GM18526 (cell line): Measurements from ENCODE around the gene HSPBAP1.

ENCODE experiments used
- POLR2A ChIP-seq: IDR thresholded peaks from 3 replicates; pipeline ENCODE4 v1.6.1; 2011; ENCODE audit not compliant: insufficient read length; ENCODE audit errors: extremely low read depth

HSPBAP1 gene

DNA sequence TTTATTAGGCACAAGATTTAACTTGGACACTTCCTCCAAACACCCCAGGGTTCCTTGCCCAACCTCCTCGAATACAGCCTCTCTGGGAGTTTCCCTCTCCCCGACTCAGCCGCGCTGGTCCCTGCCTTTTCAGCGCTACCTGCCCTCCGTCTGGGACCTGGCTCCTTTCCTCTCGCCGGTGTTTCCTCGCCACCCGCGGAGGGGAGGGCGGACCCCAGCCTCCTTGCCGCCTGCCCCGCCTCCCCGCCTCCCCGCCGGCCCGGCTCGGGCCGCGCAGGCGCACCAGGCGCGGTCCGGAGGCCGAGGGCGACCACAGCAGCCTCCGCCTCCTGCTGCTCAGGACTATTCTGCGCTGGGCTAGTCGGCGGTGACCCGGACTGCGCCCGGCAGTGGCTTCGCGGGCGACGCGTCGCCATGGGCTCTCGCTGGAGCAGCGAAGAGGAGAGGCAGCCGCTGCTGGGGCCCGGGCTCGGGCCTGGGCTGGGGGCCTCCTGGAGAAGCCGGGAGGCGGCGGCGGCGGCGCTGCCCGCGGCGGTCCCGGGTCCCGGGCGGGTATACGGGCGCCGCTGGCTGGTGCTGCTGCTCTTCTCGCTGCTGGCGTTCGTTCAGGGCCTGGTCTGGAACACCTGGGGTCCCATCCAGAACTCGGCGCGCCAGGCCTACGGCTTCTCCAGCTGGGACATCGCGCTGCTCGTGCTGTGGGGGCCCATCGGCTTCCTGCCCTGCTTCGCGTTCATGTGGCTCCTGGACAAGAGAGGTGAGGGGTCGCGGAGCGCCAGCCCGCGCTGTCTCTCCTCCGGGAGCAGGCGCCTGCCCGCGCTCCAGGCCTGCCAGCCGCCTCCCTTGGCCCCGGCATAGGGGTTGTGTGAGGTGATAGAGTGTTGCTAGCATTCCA lies 1.4 kb upstream of the HSPBAP1 start, which contains the start of gene SLC49A4:
TSS of gene SLC49A4 (plus strand) at position 291 of the 895 bp plus-strand sequence. CDS start at position 415, 124 bp downstream.
- peak; percentile 49 for TF ChIP-seq POLR2A

DNA sequence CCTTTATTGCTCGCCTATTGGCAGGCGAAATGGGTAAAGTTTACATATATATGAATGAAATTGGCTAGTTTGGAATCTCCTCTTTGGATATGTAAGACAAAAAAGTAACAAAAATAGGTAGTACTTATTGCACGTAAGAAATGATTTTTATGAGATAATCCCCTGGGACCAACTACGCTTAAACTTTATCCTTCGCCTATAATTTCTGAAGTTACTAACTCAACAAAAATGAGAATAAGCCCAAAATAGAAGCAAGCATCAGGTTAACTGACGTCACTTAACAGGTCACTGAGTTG lies 800 bp upstream of the HSPBAP1 start:
- TF ChIP-seq POLR2A, result no peak

DNA sequence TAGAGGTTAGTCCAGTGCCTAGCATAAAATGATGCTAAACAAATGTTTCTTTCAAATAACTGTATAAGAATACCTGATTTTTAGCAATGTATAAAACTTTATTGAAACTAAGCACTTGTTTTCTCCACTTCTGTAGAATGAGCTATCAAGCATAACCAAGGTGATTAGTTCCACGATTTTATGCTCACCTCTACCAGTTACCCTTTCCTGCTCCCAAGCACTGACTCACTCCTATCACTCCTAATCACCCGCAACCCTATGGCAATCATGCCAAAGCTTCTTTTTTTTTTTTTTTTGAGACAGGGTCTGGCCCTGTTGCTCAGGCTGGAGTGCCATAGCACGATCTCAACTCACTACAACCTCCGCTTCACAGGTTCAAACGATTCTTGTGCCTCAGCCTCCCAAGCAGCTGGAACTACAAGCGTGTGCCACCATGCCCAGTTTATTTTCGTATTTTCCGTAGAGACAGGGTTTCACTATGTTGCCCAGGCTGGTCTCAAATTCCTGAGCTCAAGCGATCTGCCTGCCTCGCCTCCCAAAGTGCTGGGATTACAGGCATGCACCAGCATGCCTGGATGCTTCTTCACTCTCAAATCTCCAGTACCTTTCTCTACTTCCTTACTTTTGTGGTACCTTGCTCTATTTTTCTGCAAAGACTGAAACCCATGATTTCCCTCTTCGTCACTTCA lies 3.9 kb downstream of the HSPBAP1 start:
- no peak for TF ChIP-seq POLR2A

DNA sequence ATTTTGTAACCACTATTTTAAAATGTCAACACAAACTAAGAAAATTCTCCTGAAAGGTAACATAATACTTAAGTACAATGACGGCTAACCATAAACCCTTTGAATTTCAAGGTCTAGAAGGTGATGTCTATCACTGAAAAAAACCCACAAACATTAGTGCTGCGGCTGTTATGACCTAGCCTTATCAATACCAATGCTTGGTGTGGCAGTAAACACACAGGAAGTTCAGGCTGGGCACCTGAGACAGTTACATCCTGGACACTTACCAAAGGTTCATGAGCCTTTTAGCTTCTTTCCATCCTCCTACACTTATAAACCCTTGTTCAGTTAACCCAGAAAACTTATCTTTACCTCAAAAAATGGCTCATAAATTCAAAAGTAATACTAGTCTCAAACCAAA lies 5.8 kb downstream of the HSPBAP1 start:
- TF ChIP-seq POLR2A, result no peak

DNA sequence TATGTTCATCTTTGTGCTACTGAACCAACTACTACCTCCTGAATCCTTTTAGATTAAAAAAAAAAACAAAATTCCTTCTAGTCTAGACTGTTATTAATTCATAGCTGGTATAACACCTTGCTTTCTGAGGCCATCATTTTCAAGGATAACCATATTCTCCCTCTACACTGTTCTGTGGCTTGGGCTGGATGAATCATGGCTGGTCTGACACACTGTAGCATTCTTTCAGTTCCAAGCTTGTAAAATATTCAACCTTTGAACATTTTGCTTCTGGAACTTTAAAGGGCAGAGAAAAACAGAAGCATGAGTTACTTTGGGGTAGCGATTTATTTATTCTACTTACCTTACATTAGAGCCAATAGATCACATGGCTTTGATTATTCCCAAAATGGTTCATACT lies 7.6 kb downstream of the HSPBAP1 start:
- no peak for TF ChIP-seq POLR2A

DNA sequence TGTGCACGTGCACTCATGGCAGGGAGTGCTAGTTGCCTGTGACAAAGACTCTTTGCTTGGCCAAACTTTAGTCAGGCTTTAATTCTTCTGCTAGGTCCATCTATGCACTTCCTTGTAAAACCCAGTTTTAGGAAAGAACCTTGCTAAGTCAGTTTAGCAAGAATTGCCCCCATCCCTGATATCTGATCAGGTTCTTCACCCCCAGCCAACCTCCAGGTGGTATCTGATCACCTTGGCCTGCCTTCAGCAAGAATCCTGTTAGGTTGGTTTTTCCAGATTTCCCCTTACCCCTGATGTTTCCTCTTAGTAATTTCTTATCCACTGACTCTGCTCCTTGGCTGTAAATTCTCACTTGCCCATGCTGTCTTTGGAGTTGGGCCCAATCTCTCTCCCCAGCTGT lies 8.4 kb downstream of the HSPBAP1 start:
- no peak for TF ChIP-seq POLR2A

DNA sequence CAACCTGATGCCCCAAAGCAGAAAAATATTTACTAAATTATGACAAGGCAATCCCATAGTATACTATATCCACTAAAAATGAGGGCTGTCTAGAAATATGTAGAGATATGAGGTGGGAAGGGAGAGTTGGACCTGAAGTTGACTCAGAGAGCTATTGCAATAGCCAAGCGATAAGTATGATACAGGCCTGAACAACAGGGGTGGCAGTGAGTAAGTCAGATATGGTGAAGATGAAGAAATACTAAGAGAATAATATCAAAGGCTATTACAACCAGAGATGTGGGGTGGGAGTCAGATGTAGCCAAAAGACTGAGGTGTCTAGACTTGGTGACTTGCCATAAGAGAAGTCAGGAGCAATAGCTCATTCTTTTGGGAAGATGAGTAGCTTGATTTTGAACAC lies 9.2 kb downstream of the HSPBAP1 start:
- no peak for TF ChIP-seq POLR2A

DNA sequence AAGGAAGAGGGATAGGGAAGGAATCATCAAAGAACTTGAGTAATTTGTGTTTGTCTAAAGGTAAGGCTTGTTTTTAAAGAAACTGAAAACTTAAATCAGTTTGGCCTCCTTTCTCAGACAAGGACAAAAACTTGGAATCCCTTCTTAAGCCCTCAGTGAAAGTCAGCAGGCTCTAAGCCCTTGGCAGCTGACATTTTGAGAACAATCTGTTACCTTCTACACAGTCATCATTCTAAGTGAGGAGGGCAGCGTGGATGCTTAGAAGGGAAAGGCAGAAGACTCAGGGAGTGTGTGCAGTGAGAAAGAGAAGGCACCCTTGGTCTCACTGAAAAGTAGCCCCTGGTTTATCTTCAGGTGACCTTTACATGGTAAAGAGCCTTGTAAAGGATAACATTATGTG lies 10.8 kb downstream of the HSPBAP1 start:
- TF ChIP-seq POLR2A, result no peak

DNA sequence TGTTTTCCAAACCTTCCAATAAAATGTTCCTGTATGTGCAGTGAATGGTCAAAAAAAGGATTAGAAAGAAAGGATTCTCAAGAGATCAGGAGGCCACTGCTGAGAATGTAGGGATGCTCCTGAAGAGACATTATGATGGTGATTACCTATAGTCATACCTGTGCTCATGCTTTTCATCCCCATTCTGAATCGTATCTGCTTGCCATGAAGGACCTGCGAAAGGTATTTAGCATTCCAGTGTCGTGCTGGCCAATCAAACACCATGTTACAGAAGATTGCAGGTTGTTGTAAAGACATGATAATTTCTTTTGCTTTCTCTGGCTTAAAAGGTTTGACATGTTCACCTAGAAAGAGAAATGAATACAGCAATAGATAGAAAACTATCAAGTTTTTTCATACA lies 16.1 kb downstream of the HSPBAP1 start:
- TF ChIP-seq POLR2A, result no peak

DNA sequence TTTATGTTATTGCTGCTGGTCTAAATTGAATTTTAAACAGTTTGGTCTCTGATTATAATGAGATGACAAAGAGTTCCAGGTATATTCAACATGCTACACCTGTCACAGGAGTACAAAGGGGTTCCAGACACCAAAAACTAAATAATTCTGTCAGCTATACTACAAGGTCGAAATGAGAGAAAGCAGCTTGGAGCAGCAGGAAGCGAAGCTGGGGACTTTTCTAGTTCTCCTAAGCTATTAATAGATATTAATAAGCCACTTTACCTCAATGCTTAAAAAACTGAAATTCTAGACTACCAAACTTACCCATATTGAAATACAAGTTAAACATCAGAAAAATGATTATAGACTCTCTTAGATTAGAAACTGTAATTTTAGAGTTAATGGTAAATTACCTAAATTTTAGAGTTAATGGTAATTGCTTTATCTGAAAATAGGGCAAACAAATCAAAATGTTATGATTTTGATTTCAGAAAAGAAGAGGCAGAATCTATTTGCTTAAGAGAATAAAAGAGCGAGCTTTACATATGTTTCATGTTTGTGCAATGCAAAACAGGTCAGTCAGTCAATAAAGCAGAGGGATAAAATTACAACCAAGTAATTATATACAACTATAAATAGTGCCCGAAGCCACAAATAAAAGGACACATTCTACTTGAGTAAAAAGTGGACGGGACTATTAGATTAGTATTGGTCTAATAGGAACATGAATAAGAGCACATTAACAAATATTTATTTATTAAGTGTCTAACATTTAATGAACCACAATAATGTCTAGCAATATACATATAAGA lies 16.8 kb downstream of the HSPBAP1 start:
- TF ChIP-seq POLR2A, result no peak

DNA sequence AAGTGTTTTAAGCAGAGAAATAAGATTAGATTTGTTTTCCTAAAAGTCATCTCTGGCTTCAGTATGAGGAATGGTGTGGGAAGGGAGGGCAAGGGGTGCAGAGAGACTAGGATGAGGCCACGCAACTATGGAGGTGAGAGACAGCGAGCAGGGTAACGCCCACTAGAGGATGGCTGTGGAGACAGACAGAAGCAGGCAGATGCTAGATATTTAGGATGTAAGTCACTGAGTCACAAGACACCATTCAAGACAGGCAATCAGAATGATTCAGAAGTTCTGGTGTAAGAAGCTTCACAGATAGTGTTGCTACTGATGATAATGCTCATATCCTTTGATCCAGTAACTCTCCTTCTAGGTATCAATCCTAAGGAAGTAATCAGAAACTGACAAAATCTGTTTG lies 19.1 kb downstream of the HSPBAP1 start:
- no peak for TF ChIP-seq POLR2A

DNA sequence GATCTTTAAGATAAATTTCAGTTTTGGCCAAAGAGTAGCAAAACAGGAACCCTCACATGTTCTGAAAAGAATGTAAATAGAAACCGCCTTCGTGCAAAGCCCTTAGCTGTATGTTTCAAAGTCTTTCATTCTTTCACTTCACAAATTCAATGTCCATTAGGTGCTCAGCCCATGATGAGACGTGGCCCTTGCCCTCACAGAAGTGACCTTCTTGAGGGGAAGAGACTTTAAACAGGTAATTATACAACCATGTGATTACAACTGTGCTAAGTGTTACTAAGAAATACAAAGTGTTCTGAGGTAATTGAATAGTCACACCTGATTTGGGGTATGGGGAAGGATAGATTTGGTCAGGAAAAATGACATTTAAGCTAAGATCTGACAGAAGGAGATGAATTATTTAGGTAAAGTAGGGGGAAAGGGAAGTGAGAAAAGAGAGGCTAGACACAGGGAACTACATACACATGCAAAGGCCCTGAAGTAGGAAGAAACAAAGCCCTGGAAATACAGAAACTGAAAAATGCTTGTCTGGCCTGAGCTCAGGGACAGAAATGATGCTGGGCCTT lies 19.6 kb downstream of the HSPBAP1 start:
- TF ChIP-seq POLR2A, result no peak

DNA sequence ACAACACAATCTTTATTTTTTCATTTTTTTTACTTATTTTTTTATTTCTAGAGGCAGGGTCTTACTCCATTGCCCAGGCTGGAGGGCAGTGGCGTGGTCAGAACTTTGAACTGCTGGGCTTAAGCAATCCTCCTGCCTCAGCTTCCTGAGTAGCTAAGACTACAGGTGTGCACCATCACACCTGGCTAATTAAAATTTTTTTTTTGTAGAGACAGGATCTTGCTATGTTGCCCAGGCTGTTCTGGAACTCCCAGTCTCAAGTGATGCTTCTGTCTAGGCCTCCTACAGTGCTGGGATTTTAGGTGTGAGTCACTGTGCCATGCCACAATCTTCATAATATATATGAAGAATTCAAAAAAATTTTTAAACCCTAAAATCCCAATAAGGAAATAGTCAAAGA lies 20.8 kb downstream of the HSPBAP1 start:
- no peak for TF ChIP-seq POLR2A

DNA sequence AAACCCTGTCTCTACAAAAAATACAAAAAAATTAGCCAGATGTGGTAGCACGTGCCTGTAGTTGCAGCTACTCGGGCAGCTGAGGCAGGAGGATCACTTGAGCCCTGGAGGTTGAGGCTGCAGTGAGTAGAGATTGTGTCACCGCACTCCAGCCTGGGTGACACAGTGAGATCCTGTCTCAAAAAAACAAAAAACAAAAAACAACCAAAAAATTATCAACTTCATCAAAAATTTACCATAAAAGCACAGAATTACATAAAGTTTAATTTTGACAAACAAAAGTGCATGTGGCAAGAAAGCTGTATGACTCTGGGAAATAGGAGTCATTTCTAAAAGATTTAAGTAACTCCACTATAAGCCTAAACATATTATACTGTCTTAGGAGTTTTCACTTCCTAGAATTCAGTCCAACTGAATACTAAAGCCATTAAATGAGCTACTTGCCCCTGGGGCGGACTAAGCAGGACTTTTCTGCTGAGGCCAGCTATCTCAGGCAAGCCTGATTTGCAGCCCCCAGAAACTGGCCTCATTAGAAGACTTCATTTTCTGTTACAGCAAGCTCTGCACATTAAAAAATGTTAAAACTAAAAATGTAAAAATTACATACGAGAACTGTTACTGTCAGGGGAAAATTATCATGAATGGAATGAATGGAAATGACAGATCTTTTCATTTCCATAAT lies 23.0 kb downstream of the HSPBAP1 start:
- no peak for TF ChIP-seq POLR2A
